ENCODE measurements around the gene KBTBD7.

DNA sequence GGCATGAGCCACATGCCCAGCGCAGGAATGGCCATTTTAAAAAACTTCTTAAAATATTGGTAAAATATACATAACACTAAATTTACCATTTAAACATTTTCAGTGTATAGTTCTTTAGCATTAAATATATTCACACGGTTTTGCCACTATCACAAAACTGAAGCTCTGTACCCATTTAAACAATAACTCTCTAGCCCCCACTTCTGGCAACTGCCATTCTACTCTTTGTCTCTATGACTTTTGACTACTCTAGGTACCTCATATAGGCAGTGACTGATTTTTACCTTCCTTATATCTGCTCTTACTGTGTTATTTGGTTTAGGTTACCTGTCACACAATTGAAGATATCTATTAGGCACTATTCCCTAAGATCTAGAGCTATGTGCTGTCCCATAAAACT is 2.3 kb upstream of the KBTBD7 start:
- TF ChIP-seq POLR2A (IDR thresholded peaks at IDR 0.05): no peak
- TF ChIP-seq, protein P1, sequence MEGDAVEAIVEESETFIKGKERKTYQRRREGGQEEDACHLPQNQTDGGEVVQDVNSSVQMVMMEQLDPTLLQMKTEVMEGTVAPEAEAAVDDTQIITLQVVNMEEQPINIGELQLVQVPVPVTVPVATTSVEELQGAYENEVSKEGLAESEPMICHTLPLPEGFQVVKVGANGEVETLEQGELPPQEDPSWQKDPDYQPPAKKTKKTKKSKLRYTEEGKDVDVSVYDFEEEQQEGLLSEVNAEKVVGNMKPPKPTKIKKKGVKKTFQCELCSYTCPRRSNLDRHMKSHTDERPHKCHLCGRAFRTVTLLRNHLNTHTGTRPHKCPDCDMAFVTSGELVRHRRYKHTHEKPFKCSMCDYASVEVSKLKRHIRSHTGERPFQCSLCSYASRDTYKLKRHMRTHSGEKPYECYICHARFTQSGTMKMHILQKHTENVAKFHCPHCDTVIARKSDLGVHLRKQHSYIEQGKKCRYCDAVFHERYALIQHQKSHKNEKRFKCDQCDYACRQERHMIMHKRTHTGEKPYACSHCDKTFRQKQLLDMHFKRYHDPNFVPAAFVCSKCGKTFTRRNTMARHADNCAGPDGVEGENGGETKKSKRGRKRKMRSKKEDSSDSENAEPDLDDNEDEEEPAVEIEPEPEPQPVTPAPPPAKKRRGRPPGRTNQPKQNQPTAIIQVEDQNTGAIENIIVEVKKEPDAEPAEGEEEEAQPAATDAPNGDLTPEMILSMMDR (IDR thresholded peaks at IDR 0.05): no peak
